Dedifferentiated amniotic fluid mesenchymal stem cell (primary cell): ENCODE measurements around the gene SLC51B.
"Not testable (repeated sequence)": the region's sequence is repeated elsewhere in the genome, so short reads cannot be mapped to it uniquely, and the experiment has no call there.

Experiments
- DNase-seq: peaks from one replicate; pipeline ENCODE4 v3.0.0-alpha.2; 2016; ENCODE audit errors: extremely low spot score

Gene SLC51B

GRCh38 chr15:65044724-65045481, at the start of gene SLC51B:
Gene SLC51B (plus strand): TSS chr15:65045387. CDS start chr15:65050005, 4,618 bp downstream.
- no peak for DNase-seq

GRCh38 chr15:64997066-64997465, 48.1 kb upstream of the SLC51B start:
- DNase-seq, result no peak

- DNase-seq, result no peak
Observed at GRCh38 chr15:64997745-64998375, 47.3 kb upstream of the SLC51B start.

GRCh38 chr15:65004993-65005392, 40.2 kb upstream of the SLC51B start:
- no peak for DNase-seq

- no peak for DNase-seq
Observed at GRCh38 chr15:65006876-65007275, 38.3 kb upstream of the SLC51B start.

GRCh38 chr15:65008983-65009382, 36.2 kb upstream of the SLC51B start:
- DNase-seq, result no peak

- DNase-seq, result not testable (repeated sequence)
Observed at GRCh38 chr15:65011198-65011597, 34.0 kb upstream of the SLC51B start.

GRCh38 chr15:65020419-65020818, 24.8 kb upstream of the SLC51B start:
- DNase-seq, result no peak

- DNase-seq, result no peak
Observed at GRCh38 chr15:65021488-65021887, 23.7 kb upstream of the SLC51B start.

- DNase-seq, result no peak
Observed at GRCh38 chr15:65026756-65027155, 18.4 kb upstream of the SLC51B start.

GRCh38 chr15:65027593-65027992, 17.6 kb upstream of the SLC51B start:
- DNase-seq, result no peak

- no peak for DNase-seq
Observed at GRCh38 chr15:65028338-65028737, 16.8 kb upstream of the SLC51B start.

GRCh38 chr15:65028921-65029735, 16.1 kb upstream of the SLC51B start, which contains the start of gene MTFMT:
Gene MTFMT (minus strand): TSS chr15:65029639. CDS start chr15:65029613, 26 bp downstream.
- DNase-seq, result peak; percentile 62

- DNase-seq, result no peak
Observed at GRCh38 chr15:65029736-65030208, 15.4 kb upstream of the SLC51B start.

- DNase-seq, result peak; percentile 32
Observed at GRCh38 chr15:65032801-65033537, 12.2 kb upstream of the SLC51B start.

GRCh38 chr15:65033659-65034269, 11.4 kb upstream of the SLC51B start:
- peak; percentile 47 for DNase-seq

- no peak for DNase-seq
Observed at GRCh38 chr15:65034719-65035118, 10.5 kb upstream of the SLC51B start.

GRCh38 chr15:65037309-65037708, 7.9 kb upstream of the SLC51B start:
- no peak for DNase-seq

GRCh38 chr15:65038428-65038827, 6.8 kb upstream of the SLC51B start:
- no peak for DNase-seq

GRCh38 chr15:65038836-65039235, 6.4 kb upstream of the SLC51B start:
- DNase-seq, result no peak

- DNase-seq, result no peak
Observed at GRCh38 chr15:65040461-65040860, 4.7 kb upstream of the SLC51B start.
